ENCODE data around the gene LTA4H.
"Not testable (repeated sequence)": the region's sequence is repeated elsewhere in the genome, so short reads cannot be mapped to it uniquely, and the experiment has no call there.

The LTA4H gene

DNA sequence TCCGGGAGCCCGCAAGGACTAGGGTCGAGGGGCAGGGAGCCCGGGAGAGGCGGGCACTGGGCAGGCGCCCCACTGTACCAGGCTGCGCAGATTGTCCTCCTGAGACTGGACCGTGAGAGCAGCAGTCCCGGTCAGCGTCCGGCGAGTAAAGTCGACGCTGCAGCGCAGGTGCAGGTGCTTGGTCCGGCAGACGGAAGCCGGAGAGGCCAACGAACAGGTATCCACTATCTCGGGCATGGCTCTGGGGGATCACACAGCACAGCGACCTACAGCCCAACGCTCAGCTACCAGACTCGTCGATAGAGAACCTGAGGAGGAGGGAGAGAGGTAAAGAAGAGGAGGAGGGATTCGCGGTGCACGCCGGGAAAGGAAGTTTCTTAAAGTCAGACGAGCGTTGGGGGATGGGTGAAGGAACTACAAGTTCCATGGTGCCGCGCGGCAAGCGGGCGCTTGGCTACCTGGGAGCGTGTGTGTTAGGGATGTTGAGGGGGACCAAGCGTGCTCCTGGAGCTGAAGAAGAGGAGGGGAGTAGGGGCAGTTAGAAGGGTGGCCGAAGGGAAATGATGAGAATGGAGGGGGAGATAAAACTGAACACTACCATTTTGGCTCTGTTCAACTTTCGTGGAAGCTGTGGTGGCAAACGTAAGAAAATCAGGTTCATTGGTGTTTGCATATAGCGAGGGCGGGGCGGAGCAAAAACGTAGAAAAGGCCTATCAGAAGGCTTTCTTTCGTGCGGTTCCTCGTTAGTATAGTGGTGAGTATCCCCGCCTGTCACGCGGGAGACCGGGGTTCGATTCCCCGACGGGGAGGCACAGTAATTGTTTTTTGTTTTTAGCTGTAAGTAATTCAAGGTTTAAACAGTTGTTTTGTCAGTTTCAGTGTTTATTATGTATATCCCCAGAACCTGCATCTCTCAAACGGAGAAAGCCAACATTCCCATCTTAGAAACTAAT lies at the start of gene LTA4H:
TSS of gene LTA4H (minus strand) at position 305 of the 954 bp plus-strand sequence. CDS start at position 237, 68 bp downstream.
- peak; percentile 99 for DNase-seq (ENCODE audit: low read depth, low spot score)

DNA sequence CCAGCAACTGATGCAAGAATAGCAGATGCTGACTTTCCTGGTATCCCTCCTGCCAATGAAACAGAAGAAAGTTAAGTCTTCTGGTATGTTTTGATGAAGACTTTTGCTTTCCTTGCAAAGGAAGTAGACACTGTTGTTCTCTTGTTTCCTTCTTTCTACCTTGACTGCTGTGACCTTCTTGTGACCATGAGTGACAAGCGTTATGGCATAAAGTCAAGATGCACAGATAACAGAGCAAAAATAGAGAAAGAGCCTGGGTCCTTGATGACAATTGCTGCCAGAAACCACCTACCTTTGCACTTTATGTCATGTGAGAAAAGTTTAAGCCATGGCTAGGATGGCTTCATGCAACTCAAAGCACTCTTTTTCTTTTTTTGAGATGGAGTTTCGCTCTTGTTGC lies 49.2 kb upstream of the LTA4H start:
- DNase-seq (ENCODE audit: low read depth, low spot score): no peak

DNA sequence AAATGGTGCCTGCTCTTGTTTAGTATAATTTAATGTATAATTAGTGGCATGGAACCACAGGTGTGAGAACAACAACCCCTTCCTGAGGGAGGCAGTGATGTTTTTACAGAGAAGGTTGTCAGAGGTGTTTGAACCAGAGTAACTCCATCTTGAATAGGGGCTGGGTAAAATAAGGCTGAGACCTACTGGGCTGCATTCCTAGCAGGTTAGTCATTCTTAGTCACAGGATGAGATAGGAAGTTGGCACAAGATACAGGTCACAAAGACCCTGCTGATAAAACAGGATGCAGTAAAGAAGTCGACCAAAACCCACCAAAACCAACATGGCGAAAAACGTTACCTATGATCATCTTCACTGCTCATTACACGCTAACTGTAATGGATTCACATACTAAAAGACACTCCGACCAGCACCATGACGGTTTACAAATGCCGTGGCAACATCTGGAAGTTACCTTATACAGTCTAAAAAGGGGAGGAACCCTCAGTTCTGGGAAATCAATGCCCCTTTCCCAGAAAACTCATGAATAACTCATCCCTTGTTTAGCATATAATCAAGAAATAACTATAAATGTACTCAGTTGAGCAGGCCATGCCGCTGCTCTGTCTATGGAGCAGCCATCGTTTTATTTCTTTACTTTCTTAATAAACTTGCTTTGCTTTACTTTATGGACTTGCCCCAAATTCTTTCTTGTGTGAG lies 47.8 kb upstream of the LTA4H start:
- peak; percentile 23 for DNase-seq (ENCODE audit: low read depth, low spot score)

DNA sequence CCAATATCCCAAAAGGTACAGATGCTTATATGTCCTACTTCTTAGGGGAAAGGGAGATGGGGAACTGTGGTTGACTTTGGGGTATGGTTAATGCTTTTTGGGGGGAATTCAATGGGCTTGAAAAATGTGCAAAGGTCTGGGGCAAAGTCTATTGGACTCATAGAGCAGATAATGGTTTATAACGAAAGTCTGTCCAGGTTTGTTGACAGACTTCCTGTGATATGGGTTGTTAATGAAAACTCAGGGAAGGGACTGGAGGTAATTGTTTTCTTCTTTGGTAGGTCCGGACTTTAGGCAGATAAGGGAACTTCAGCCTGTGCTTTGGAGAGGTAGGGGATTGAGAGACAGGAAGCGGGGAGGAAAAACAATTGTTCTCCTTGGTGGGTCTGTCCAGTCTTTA lies 46.2 kb upstream of the LTA4H start:
- no peak for DNase-seq (ENCODE audit: low read depth, low spot score)

DNA sequence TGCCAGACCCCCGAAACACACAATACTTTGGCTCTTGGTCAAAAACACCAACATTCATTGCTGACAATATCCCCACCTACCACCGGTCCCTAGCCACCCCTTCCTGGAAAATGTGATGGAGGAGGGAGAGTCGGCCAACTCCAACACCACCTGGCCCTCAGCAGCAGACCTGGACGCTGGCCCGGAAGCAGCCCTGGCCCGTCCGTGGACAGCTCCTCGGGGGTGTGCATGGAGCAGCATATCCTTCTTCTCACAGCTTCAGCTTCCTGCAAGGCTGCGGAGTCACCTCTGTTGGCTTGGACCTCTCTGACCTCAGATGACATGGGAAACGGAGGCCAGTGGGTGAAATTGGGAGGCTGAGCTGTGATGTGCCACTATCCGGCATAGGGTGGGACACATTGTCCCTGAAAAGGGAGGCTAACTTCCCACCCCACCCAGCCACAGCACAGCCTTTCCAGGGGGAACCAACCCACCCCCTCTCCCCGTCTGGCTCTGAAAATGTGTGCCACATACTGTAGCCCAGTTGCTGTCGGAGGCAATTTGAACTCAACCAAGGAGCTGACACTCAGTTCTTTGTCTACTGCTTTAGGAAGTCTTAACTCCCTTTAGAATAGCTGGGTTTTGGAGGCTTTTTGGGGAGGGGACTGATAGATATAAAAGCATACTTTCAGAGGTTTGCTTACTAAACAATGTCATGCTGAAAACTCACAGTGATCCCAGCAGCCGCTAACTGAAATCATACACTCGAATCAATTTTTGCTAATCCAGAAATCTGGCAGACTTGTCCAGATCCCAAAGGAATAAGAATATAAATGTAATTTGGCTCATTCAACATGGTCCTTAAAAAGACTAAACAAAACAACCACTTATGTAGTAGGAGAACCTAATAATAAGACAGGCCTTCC lies 43.1 kb upstream of the LTA4H start:
- DNase-seq (ENCODE audit: low read depth, low spot score): peak; percentile 64

DNA sequence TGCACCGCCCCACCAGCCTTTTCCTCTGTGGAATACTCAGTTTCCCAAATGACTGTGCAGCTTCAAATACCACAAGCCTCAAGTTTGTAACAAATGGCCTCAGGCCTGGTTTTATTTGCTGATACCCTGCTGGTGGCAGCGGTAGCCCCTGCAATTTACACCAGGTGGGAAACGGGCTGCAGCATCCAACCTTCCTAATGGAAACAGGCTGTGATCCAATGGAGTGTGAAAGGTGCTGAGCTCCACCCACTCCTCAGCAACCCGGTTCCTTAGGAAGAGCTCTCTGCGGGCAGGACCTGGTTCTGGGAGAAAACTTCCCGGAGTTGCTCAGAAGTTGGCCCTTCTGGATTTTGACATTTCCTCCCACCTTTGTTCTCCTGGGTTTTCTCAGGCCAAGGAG lies 41.7 kb upstream of the LTA4H start:
- DNase-seq (ENCODE audit: low read depth, low spot score): no peak

DNA sequence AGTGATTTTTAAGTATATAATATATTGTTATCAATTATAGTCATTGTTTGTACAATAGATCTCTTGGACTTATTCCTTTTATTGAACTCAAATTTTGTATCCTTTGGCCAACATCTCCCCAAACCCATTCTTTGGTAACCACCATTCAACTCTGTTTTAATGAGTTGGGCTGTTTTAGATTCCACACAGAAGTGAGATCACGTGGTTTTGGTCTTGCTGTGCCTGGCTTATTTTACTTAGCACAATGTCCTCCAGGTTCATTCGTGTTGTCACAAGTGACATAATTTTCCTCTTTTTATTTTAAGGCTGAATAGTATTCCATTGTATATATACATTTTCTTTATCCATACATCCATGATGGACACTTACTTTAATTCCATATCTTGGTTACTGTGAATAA lies 40.2 kb upstream of the LTA4H start:
- no peak for DNase-seq (ENCODE audit: low read depth, low spot score)

DNA sequence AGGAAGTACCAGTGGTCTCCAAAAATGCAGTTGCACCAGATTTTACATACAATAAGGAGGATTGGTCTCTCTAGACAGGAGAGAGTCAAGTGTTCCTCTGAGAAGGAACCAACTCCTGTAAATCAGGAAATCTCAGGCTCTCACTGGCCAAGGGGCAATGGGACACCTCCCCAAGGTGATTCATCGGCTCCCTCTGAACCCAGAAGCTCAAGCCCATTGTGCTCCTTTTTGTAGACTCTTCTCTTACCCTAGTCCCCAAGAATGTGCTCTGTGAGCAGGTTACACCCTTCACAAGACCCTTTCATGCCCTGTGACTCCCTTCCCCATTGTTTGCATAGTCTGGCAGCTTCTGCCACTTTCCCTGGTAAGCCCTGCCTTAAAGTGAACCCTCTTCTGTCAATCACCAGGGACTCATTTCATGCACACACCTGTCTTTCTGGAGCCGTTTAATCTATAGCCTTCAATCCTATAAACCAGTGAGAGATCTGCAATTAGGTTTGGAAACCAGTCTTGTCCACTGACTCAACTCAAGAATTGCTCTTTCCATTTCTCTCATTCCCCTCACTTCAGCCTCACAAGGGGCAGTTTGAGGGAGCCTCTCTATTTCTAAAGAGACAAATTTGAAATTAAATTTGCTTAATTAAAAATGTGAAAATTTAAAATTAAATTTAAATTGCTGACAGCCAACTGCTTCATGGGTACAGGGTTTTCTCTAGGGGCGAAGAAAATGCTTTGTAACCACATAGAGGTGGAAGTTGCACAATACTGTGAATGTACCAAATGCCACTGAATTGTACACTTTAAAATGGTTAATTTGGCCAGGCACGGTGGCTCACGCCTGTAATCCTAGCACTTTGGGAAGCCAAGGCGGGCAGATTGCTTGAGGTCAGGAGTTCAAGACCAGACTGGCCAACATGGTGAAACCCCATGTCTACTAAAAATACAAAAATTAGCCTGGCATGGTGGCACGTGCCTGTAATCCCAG lies 38.3 kb upstream of the LTA4H start:
- DNase-seq (ENCODE audit: low read depth, low spot score): no peak

DNA sequence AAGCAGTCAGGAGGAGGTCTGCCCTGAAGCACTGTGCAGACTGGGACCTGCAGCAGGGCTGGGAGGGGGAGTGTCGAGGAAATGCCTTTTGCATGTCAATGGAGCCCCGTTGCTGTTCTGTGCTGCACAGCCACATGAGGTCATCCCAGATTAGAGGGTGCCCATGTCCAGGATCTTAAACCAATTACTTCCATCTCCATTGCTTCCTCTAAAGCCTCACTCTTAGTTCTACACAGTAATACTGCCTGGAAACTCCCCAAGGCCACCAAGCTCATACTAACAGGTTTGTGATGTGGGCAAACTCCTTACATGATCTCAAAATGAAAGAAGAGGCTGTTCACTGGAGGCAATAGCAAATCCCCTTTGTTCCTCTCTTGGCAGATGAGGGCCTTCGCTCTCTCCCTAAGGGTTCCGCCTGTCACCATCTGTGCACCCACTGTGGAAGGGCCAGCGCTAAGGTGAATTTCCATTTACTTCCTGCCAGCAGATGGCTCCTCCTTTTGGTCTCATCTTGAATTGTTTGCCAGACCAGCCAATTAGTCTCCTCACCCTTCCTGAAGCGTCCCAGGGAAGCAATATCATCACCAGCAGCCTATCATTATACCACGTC lies 35.4 kb upstream of the LTA4H start:
- peak; percentile 34 for DNase-seq (ENCODE audit: low read depth, low spot score)

DNA sequence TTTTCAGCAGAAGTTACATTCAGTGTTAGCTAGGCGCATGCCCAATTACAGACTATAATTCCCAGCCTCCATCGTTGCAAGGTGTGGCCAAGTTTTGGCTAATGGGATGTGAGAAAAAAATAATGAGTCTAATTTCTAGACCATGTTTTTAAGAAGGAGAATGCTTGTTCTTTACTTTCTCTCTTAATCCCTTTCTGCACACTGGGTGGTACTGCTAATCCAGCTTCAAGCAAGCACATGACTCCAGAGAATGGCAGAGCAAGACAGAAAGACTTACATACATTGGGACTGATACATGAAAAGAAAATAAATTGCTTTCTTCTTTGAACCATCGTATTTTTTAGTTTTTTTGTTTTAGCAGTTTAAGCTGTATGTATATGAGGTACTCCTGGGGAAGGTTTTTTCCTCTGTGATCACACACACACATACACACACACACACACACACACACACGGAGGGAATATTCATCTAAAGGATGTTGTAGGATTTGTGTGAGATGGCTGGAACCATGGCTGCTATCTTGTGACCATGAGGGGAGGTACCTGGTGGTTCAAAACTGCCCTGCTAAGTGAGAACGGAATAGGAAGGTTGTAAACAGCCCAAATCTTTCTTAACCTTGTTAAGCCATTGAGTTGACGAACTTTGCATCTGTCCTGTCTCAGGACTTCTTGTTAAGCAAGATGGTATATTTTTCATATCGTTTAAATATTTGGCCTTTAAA lies 34.3 kb upstream of the LTA4H start:
- DNase-seq (ENCODE audit: low read depth, low spot score): no peak

DNA sequence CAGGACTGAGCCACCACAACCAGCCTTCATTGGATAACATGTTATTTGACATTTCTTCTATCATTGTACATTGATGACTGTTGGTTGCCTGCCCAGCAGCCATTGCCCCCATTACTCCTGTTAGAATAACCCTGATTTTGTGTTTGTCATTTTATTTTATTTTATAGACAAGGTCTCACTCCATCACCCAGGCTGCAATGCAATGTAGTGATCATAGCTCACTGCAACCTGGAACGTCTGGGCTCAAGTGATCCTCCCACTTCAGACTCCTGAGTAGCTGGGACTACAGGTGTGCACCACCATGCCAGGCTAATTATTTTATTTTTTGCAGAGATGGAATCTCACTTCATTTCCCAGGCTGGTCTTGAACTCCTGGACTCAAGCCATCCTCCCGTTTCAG lies 33.2 kb upstream of the LTA4H start:
- no peak for DNase-seq (ENCODE audit: low read depth, low spot score)

DNA sequence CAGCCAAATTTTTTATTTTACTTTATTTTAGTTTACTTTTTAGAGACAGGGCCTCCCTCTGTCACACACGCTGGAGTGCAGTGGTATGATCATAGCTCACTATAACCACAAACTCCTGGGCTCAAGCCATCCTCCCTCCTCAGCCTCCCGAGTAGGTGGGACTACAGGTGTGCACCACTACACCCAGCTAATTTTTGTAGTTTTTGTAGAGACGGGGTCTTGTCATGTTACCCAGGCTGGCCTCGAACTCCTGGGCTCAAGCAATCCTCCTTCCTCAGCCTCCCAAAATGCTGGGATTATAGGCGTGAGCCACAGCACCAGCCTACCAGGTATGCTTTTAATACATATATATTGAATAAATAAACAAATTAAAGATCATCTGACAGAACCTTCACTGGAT lies 32.7 kb upstream of the LTA4H start:
- DNase-seq (ENCODE audit: low read depth, low spot score): no peak

DNA sequence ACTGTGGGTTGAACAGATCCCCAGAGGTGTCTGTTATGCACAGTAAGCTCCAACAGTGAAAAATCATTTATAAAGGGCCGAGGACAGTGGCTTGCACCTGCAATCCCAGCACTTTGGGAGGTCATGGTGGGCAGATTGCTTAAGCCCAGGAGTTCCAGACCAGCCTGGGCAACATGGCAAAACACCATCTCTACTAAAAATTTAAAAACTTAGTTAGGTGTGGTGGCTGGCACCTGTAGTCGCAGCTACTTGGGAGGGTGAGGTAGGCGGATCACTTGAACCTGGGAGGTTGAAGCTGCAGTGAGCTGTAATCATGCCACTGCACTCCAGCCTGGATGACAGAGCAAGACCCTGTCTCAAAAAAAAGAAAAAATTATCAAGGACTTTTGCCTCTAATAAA lies 30.4 kb upstream of the LTA4H start:
- DNase-seq (ENCODE audit: low read depth, low spot score): not testable (repeated sequence)

DNA sequence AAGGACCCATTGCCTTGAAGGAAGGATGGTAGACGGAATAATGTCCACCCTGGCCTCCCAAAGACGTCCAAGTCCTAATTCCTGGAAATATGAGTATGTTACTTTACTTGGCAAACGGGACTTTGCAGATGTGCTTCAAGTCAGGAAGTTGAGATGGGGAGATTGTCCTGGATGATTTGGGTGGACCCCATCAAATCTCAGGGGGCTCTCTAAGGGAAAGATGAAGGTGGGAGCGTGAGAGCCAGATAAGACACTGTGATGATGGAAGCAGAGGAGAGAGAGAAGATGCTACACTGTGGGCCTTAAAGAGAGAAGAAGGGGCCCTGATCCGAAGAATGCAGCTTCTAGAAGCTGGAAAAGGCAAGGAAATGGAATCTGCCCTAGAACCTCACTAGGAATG lies 29.6 kb upstream of the LTA4H start:
- no peak for DNase-seq (ENCODE audit: low read depth, low spot score)

DNA sequence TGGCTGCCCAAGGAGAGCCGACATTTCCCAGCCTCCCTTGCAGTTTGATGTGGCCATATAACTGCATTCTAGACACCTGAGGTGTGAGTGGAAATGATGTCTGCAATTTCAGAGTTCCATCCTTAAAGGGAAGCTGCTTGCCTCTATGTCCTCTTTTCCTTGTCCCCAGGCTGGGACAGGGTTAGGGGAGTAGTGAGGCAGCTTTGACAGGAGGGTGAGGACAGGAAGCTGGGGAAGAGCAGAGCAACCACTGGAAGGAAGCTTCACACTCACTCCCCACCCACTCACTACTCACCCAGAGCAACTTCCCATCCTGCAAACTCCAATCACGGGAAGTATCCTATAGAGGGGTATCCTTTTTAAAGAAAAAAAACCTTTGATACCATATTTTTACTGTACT lies 28.9 kb upstream of the LTA4H start:
- DNase-seq (ENCODE audit: low read depth, low spot score): no peak

DNA sequence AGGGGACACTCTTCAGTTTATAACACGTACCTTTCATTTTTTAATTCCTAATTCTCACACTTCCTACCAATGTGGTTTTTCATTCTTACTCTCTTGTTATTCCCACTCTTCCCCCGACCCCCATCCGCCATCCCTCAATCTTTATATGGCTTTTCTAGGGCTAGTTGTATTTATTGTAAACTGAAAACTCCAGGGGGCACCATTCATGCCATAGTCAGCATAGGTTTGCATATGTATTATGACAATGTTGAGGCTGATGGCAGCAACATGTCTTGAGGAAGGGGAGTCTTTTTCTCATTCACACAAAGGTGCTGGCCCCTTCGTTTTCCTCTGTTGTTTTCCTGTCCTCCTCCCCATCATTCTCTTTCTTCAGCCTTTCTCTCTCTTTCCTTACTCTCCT lies 27.7 kb upstream of the LTA4H start:
- DNase-seq (ENCODE audit: low read depth, low spot score): peak; percentile 20

DNA sequence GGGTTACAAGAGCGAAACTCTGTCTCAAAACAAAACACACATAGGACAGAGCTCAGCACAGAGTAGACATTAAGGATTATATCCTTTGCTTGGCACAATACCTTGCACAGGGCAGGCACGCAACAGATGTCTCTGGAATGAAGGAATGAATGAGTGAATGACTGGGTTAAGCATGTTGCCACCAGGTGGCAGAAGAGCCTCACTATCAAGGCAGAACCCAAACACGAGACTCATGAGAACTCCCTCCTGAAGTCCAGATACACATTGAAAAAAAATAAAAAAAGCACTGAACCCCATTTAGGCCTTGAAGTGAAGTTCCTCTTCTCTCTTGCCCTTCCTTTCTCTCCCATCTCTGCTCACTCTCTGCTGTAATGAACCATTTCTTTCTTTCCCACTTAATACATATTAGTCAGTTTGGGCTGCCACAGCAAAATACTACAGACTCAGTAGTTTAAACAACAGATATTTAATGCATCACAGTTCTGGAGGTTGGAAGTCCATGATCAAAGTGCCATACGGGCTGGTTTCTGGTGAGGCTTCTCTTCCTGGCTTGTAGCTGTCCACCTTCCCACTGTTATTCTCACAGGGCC lies 26.6 kb upstream of the LTA4H start:
- DNase-seq (ENCODE audit: low read depth, low spot score): peak; percentile 91

DNA sequence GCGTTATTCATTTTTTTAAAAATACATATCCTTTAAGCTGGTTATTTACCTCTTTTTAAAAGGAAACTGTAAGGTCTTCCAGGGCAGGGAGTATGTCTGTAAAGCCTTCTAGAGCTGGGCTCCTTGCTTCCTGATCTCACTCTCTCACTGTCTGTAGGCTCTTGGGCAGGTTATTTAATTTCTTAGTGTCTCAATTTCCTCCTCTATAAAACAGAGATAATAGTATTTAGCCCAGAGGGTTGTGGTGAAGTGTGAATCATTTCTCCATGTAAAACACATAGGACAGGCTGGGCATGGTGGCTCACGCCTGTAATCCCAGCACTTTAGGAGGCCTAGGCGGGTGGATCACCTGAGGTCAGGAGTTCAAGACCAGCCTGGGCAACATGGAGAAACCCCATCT lies 25.9 kb upstream of the LTA4H start:
- DNase-seq (ENCODE audit: low read depth, low spot score): no peak

DNA sequence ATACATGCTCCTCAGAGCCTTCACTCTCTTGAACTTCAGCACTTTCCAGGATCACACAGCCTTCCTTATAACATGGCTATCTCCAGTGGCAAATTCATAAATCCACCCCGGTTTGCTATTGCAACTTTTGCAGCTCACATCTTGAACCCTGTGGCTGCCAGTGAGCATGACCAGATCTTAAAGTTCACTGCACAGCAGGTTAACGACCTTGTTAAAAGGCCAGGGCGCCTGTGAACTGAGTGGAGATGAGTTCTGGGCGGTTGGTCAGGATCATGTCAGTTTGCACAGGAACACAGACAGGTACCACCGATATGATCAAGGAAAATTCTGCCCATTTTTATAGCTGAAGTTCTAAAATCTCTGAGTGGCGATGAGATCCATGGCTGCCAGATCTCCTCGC lies 24.7 kb upstream of the LTA4H start:
- DNase-seq (ENCODE audit: low read depth, low spot score): no peak
